SK-N-SH (cell line): ENCODE results near the gene C19orf33. TPM values are rescaled to one million over a fixed set of nuclear protein-coding genes. Genes with fewer than 3 reads are reported as not detected.

Source experiments
- CTCF ChIA-PET: fragments of 300-600, 350-600 bp; formaldehyde crosslinking; extraction: SDS; loops from one replicate; lab custom pipeline; 2021; lab: Yijun Ruan, JAX
- POLR2A ChIA-PET: fragments of 350-600 bp; sonication (Branson Sonifier 250); formaldehyde crosslinking; extraction: SDS; loops from one replicate; lab custom pipeline; 2020; ENCODE audit warnings: antibody characterized with exemption, inconsistent platforms; lab: Yijun Ruan, JAX
- DNase-seq: peaks from one replicate; pipeline ENCODE4 v3.0.0; 2012
- H2AFZ ChIP-seq: fragments of 200-600 bp; sonication (generic); 2 replicates; pipeline ENCODE4 v1.8.1; 2016; ENCODE audit warnings: antibody characterized with exemption, mild to moderate bottlenecking, low read depth
- H3F3A ChIP-seq: fragments of 200-600 bp; sonication (generic); replicated peaks from 2 replicates; pipeline ENCODE3; 2016; ENCODE audit warnings: antibody characterized with exemption, mild to moderate bottlenecking; ENCODE audit not compliant: insufficient read depth
- H3K27ac ChIP-seq, 2 experiments: fragments of 200-500 bp in 1 of 2; fragments of 200-600 bp in 1 of 2; sonication (Bioruptor generic) in 1 of 2; sonication (generic), shearing (Covaris generic) in 1 of 2; 2 replicates each; pipeline versions ENCODE4 v1.5.1 to v1.6.1; 2014 to 2016; ENCODE audit warnings: low read depth in 2 of 2, inconsistent platforms in 1 of 2, low read length in 1 of 2, mild to moderate bottlenecking in 1 of 2, mixed read lengths in 1 of 2
- H3K27me3 ChIP-seq: fragments of 200-600 bp; sonication (generic), shearing (Covaris generic); 2 replicates; pipeline ENCODE4 v1.6.1; 2016; ENCODE audit warnings: mixed run types; ENCODE audit not compliant: insufficient read depth
- H3K36me3 ChIP-seq, 2 experiments: fragments of 200-500 bp in 1 of 2; fragments of 200-600 bp in 1 of 2; sonication (Bioruptor generic) in 1 of 2; sonication (generic) in 1 of 2; replicated peaks in 1 of 2; 2 replicates each; pipeline versions ENCODE3 to v1.5.1; 2014 to 2016; ENCODE audit warnings: low read length in 1 of 2, mild to moderate bottlenecking in 1 of 2; ENCODE audit not compliant: insufficient read depth in 2 of 2, control insufficient read depth in 1 of 2
- H3K4me1 ChIP-seq, 2 experiments: fragments of 200-500 bp in 1 of 2; fragments of 200-600 bp in 1 of 2; sonication (Bioruptor generic) in 1 of 2; sonication (generic), shearing (Covaris generic) in 1 of 2; 2 replicates each; pipeline versions ENCODE4 v1.5.1 to v1.6.1; 2014 to 2016; ENCODE audit warnings: low read depth in 1 of 2, low read length in 1 of 2, mixed run types in 1 of 2; ENCODE audit not compliant: insufficient read depth in 2 of 2, control insufficient read depth in 1 of 2
- H3K4me2 ChIP-seq: fragments of 200-600 bp; sonication (generic), shearing (Covaris generic); 2 replicates; pipeline ENCODE4 v1.6.1; 2017; ENCODE audit warnings: mixed run types
- H3K4me3 ChIP-seq, 2 experiments: fragments of 200-500 bp in 1 of 2; fragments of 200-600 bp in 1 of 2; sonication (Bioruptor generic) in 1 of 2; sonication (generic), shearing (Covaris generic) in 1 of 2; 2 replicates each; pipeline versions ENCODE4 v1.5.1 to v1.8.1; 2014 to 2016; ENCODE audit warnings: low read depth in 2 of 2, inconsistent platforms in 1 of 2, low read length in 1 of 2, mild to moderate bottlenecking in 1 of 2, mixed read lengths in 1 of 2, moderate library complexity in 1 of 2
- H3K79me2 ChIP-seq: fragments of 200-600 bp; sonication (generic); 2 replicates; pipeline ENCODE4 v1.8.1; 2017; ENCODE audit warnings: mild to moderate bottlenecking; ENCODE audit not compliant: insufficient read depth
- H3K9ac ChIP-seq: fragments of 200-600 bp; sonication (generic); 2 replicates; pipeline ENCODE4 v1.6.1; 2017; ENCODE audit warnings: mixed run types
- H3K9me2 ChIP-seq: fragments of 200-600 bp; sonication (generic); 2 replicates; pipeline ENCODE4 v1.6.1; 2017; ENCODE audit warnings: mixed run types
- H3K9me3 ChIP-seq: fragments of 200-600 bp; sonication (generic); 2 replicates; pipeline ENCODE4 v1.6.1; 2017; ENCODE audit warnings: mixed run types, mild to moderate bottlenecking, moderate library complexity
- H4K20me1 ChIP-seq: fragments of 200-600 bp; sonication (generic); 2 replicates; pipeline ENCODE4 v1.6.1; 2017; ENCODE audit warnings: mild to moderate bottlenecking, mixed run types; ENCODE audit not compliant: insufficient read depth
- ELF1 ChIP-seq: IDR thresholded peaks from 2 replicates; pipeline ENCODE4 v1.4.0; 2012
- EP300 ChIP-seq, 2 experiments: IDR thresholded peaks; 2 replicates each; pipeline versions ENCODE4 v1.4.0 to v1.6.1; 2012; ENCODE audit warnings: borderline replicate concordance in 1 of 2, low read depth in 1 of 2, low read length in 1 of 2
- EZH2phosphoT487 ChIP-seq: fragments of 200-600 bp; sonication (generic); IDR thresholded peaks from 2 replicates; pipeline ENCODE4 v1.6.1; 2017; ENCODE audit warnings: low read depth, mixed run types, mild to moderate bottlenecking, antibody characterized with exemption, moderate library complexity, borderline replicate concordance
- FOXJ3 ChIP-seq: sonication (generic); formaldehyde crosslinking; IDR thresholded peaks from 2 replicates; pipeline ENCODE4 v1.5.1; 2020; ENCODE audit warnings: mild to moderate bottlenecking, missing genetic modification reagents
- FOXM1 ChIP-seq: IDR thresholded peaks from 2 replicates; pipeline ENCODE4 v1.4.0; 2012; ENCODE audit warnings: low read depth, mild to moderate bottlenecking
- GABPA ChIP-seq: IDR thresholded peaks from 2 replicates; pipeline ENCODE4 v1.4.0; 2012; ENCODE audit warnings: low read depth, mild to moderate bottlenecking
- IRF3 ChIP-seq: fragments of 150-350 bp; IDR thresholded peaks from 2 replicates; pipeline ENCODE4 v1.6.1; 2016; ENCODE audit warnings: mild to moderate bottlenecking, low read depth, low read length
- JUND ChIP-seq: IDR thresholded peaks from 2 replicates; pipeline ENCODE4 v1.4.0; 2012
- MAX ChIP-seq: IDR thresholded peaks from 2 replicates; pipeline ENCODE4 v1.4.0; 2012; ENCODE audit warnings: low read depth
- MEF2A ChIP-seq: IDR thresholded peaks from 2 replicates; pipeline ENCODE4 v1.4.0; 2012; ENCODE audit warnings: low read depth, borderline replicate concordance
- MXI1 ChIP-seq: IDR thresholded peaks from 2 replicates; pipeline ENCODE4 v1.6.1; 2012; ENCODE audit warnings: mild to moderate bottlenecking, low read depth, low read length, improper control_type of control experiment
- NRF1 ChIP-seq: IDR thresholded peaks from 2 replicates; pipeline ENCODE4 v1.6.1; 2012; ENCODE audit warnings: low read depth, mild to moderate bottlenecking, low read length
- PBX3 ChIP-seq: IDR thresholded peaks from 2 replicates; pipeline ENCODE4; 2012
- POLR2AphosphoS5 ChIP-seq: IDR thresholded peaks from 2 replicates; pipeline ENCODE4 v1.6.1; 2012; ENCODE audit warnings: low read depth, low read length
- RFX5 ChIP-seq: IDR thresholded peaks from 2 replicates; pipeline ENCODE4 v1.6.1; 2012; ENCODE audit warnings: mild to moderate bottlenecking, improper control_type of control experiment, low read length
- SIN3A ChIP-seq: IDR thresholded peaks from 2 replicates; pipeline ENCODE4 v1.6.1; 2012; ENCODE audit warnings: low read depth, mild to moderate bottlenecking, low read length, moderate library complexity, borderline replicate concordance
- SMC3 ChIP-seq: IDR thresholded peaks from 2 replicates; pipeline ENCODE4 v1.6.1; 2012; ENCODE audit warnings: low read depth, low read length, improper control_type of control experiment
- TCF12 ChIP-seq: IDR thresholded peaks from 2 replicates; pipeline ENCODE4 v1.4.0; 2012
- USF1 ChIP-seq: IDR thresholded peaks from 2 replicates; pipeline ENCODE4 v1.4.0; 2012; ENCODE audit warnings: low read depth, borderline replicate concordance
- USF2 ChIP-seq: fragments of 150-350 bp; IDR thresholded peaks from 2 replicates; pipeline ENCODE4 v1.6.1; 2017; ENCODE audit warnings: antibody characterized with exemption, low read length, low read depth, borderline replicate concordance
- ZBTB33 ChIP-seq: IDR thresholded peaks from 2 replicates; pipeline ENCODE4 v1.4.0; 2012; ENCODE audit warnings: low read depth, borderline replicate concordance
- WGBS: methylation state at CpG from one replicate; pipeline ENCODE4 v1.1.6; 2017; ENCODE audit warnings: low lambda C conversion rate; 5-methylcytosine and 5-hydroxymethylcytosine counted together
- polyA plus RNA-seq, 3 experiments: library from polyadenylated mRNA; depleted of rRNA; stranded (reverse); fragments of >200 nt; gene quantifications; 2 replicates each; pipeline ENCODE4 v1.2.3, GENCODE V29; 2012

Gene C19orf33
- polyA plus RNA-seq, 1 of the 3 experiments (the other 2 are of a cell fraction) = not detected

GRCh38 chr19:38331728-38332127 lies 27.7 kb downstream of the C19orf33 start:
- no peaks in the 10 kb centered on the region for H3K9me2 ChIP-seq
- no peak overlapping the region for H3K9ac ChIP-seq
- no peak for DNase-seq
- H3K36me3 ChIP-seq = no peaks in the 10 kb centered on the region
- POLR2A ChIA-PET = no interaction called here
- H3K27ac ChIP-seq = no peak overlapping the region
- 59% methylated on average over 1 of the region's 1 CpG for WGBS
- no peak for TF ChIP-seq EP300 (IDR thresholded peaks at IDR 0.05; ENCODE audit: borderline replicate concordance in 1 of 2, low read depth in 1 of 2, low read length in 1 of 2)
- no peaks in the 10 kb centered on the region for H3K27me3 ChIP-seq
- H3K9me3 ChIP-seq = no peaks in the 10 kb centered on the region
- H4K20me1 ChIP-seq = no peaks in the 10 kb centered on the region
- H2AFZ ChIP-seq = no peak overlapping the region
- CTCF ChIA-PET = interaction anchor here (0.6 to 7.1 kb wide), 5 partner anchors 87 to 429 kb away, joined by 3 to 76 read pairs (median 31); no protein-coding TSS in a partner anchor
- peaks cover 2% of the 10 kb centered on the region for H3F3A ChIP-seq
- no peaks in the 10 kb centered on the region for H3K4me1 ChIP-seq
- H3K4me3 ChIP-seq = no peak overlapping the region
- no peak overlapping the region for H3K4me2 ChIP-seq
- H3K79me2 ChIP-seq = no peaks in the 10 kb centered on the region

GRCh38 chr19:38333245-38333644 lies 29.2 kb downstream of the C19orf33 start:
- POLR2A ChIA-PET = no interaction called here
- no peaks in the 10 kb centered on the region for H3K36me3 ChIP-seq
- H3K9me3 ChIP-seq = no peaks in the 10 kb centered on the region
- no peaks in the 10 kb centered on the region for H4K20me1 ChIP-seq
- H3K4me3 ChIP-seq = no peak overlapping the region
- CTCF ChIA-PET = interaction anchor here (3.2 to 7.1 kb wide), 4 partner anchors 14 to 431 kb away, joined by 20 to 76 read pairs (median 38); partner anchors contain the start of gene KCNK6
- no peak overlapping the region for H2AFZ ChIP-seq
- H3K9ac ChIP-seq = no peak overlapping the region
- H3K27me3 ChIP-seq = no peaks in the 10 kb centered on the region
- peaks cover 0 to 5% of the 10 kb centered on the region in 2 experiments; a peak in 1 of 4 replicates for H3K4me1 ChIP-seq
- no peak overlapping the region for H3K27ac ChIP-seq
- no peaks in the 10 kb centered on the region for H3K79me2 ChIP-seq
- H3F3A ChIP-seq = peaks cover 2% of the 10 kb centered on the region
- no peak for DNase-seq
- H3K9me2 ChIP-seq = no peaks in the 10 kb centered on the region
- no peak overlapping the region for H3K4me2 ChIP-seq
- TF ChIP-seq POLR2AphosphoS5 = no peak
- no peak for TF ChIP-seq SMC3
- TF ChIP-seq FOXJ3 (CRISPR knock-in tag) = no peak
- no peak for TF ChIP-seq NRF1
- TF ChIP-seq TCF12 = no peak
- TF ChIP-seq JUND = no peak
- TF ChIP-seq FOXM1 = no peak
- TF ChIP-seq EZH2phosphoT487 = no peak
- TF ChIP-seq USF1 = no peak
- no peak for TF ChIP-seq PBX3
- TF ChIP-seq RFX5 = no peak
- no peak for TF ChIP-seq ELF1
- TF ChIP-seq IRF3 = no peak
- TF ChIP-seq GABPA = no peak
- no peak for TF ChIP-seq MEF2A
- no peak for TF ChIP-seq MXI1
- no peak for TF ChIP-seq ZBTB33
- TF ChIP-seq SIN3A = no peak
- TF ChIP-seq MAX = no peak
- no peak for TF ChIP-seq USF2
- WGBS = 81% methylated on average over 9 of the region's 9 CpGs
